GM10248 (cell line): ENCODE measurements around the gene PI4KB.

ENCODE experiments used
- CTCF ChIA-PET: fragments of 300-600 bp; sonication (Branson Sonifier 250); formaldehyde crosslinking; extraction: SDS; loops from one replicate; lab custom pipeline; 2021; ENCODE audit warnings: antibody characterized with exemption; lab: Yijun Ruan, JAX
- POLR2A ChIA-PET: fragments of 350-650 bp; sonication (Branson Sonifier 250); formaldehyde crosslinking; extraction: SDS; loops from one replicate; lab custom pipeline; 2020; ENCODE audit warnings: antibody characterized with exemption; lab: Yijun Ruan, JAX
- DNase-seq: peaks from one replicate; pipeline ENCODE4 v3.0.0; 2012; ENCODE audit errors: extremely low spot score
- TF ChIP-seq, protein P1 (sequence below): IDR thresholded peaks from 2 replicates; pipeline ENCODE4 v1.5.1; 2012; ENCODE audit warnings: mild to moderate bottlenecking, low read depth; ENCODE audit errors: extremely low read depth, missing control alignments, control extremely low read depth

PI4KB gene

DNA sequence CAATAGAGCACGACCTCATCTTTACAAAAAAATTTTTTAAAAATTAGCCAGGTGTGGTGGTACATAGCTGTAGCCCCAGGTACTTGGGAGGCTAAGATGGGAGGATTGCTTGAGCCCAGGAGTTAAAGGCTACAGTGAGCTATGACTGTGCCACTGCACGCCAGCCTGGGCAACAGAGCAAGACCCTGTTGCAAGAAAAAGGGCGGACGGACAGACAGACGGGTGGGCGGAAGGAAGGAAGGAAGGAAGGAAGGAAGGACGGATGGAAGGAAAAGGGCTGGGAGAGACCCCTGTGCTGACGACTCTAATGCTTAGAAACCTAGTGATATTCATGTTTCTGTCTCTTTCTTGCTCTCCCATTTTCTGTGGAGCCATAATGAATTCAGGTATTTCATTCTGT, 14.4 kb downstream of the PI4KB start:
- no peak for DNase-seq
- ChIA-PET CTCF (interaction anchor here (1.5 to 8.8 kb wide), 6 partner anchors 9 to 213 kb away, joined by 5 to 67 read pairs (median 6); partner anchors contain the start of gene PI4KB), POLR2A (no interaction called here)
- TF ChIP-seq, protein P1, sequence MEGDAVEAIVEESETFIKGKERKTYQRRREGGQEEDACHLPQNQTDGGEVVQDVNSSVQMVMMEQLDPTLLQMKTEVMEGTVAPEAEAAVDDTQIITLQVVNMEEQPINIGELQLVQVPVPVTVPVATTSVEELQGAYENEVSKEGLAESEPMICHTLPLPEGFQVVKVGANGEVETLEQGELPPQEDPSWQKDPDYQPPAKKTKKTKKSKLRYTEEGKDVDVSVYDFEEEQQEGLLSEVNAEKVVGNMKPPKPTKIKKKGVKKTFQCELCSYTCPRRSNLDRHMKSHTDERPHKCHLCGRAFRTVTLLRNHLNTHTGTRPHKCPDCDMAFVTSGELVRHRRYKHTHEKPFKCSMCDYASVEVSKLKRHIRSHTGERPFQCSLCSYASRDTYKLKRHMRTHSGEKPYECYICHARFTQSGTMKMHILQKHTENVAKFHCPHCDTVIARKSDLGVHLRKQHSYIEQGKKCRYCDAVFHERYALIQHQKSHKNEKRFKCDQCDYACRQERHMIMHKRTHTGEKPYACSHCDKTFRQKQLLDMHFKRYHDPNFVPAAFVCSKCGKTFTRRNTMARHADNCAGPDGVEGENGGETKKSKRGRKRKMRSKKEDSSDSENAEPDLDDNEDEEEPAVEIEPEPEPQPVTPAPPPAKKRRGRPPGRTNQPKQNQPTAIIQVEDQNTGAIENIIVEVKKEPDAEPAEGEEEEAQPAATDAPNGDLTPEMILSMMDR = no peak

DNA sequence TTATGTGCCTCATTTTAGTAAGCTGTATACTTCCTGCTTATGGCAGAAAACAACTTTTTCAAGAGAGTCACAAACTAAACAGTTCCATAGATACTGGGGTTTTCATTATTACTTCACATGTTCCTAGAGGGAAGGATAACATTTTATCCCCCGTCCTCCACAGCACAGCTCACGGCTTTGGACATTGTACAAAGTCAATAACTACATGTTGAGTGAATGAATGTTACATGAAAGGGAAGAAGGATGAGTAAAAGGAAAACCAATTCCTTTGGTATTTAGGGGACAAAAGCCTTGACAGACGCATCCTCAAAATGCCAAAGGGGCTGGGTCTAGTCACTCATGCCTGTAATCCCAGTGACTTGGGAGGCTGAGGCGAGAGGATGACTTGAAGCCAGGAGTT, 14.8 kb downstream of the PI4KB start:
- ChIA-PET POLR2A (interaction anchor here (1.4 kb wide), 1 partner anchor 15 kb away, joined by 9 read pairs; the partner anchor contains the start of gene PI4KB), CTCF (interaction anchor here (0.7 to 8.8 kb wide), 8 partner anchors 9 to 213 kb away, joined by 3 to 67 read pairs (median 5); partner anchors contain the start of gene PI4KB)
- TF ChIP-seq, protein P1 = no peak
- DNase-seq = no peak

DNA sequence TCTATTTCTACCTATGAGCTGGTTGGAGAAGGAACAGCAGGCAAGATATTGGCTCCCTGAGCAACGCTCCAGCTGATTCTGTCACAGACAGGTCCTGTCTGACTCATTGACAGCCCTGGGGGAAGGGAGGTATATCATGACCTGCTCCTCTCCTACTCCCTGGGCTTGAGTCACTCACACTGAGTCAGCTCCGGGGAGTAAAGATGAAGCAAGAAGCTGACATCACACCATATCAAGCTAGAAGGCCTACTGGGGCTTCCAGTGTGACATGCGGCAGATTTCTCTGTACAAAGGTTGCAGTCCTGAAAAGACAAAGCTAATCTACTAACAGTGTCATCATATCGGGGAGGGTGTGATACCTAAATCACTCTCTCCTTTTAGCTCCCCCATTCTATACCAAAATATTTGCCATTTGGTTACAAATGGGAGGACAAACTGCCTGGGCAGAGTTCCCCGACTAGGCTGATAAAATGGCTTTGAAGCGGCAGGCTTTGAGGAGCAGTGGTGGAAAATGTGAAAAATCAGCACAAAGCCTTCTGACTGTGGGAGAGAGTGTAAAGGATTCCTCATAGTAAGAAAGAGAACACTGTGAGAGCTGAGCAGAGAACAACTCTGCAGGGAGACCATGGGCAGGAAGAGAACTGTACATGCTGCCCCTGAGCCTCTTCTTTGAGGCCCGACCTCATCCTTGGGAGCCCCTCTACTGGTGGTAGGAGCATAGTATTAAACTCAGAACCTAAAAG, 15.5 kb downstream of the PI4KB start:
- POLR2A ChIA-PET = interaction anchor here (1.4 kb wide), 1 partner anchor 16 kb away, joined by 9 read pairs; the partner anchor contains the start of gene PI4KB
- TF ChIP-seq, protein P1 = no peak
- CTCF ChIA-PET = interaction anchor here (0.7 to 8.8 kb wide), 10 partner anchors 10 to 212 kb away, joined by 3 to 67 read pairs (median 5); partner anchors contain the start of gene PI4KB
- DNase-seq = no peak

DNA sequence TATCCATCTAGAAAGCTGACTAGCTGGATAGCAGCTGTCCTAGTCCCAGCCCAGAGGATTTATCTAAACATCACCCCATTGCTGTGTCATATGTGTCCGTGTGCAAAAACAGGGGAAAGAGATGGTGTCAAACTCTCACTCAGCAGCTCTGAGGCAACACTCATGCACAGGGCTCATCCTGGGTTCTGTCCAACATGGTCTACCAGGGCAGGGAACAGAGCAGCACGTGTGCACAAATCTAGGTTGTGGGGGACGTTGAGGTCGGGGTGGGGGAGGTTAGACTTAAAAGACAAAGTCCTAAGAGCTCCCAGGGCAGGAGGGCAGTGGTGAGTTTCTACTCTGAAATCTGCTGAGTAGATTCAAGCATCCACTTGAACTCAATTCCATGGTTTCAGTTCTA, 16.2 kb downstream of the PI4KB start:
- ChIA-PET CTCF (interaction anchor here (1.1 to 8.8 kb wide), 10 partner anchors 10 to 211 kb away, joined by 4 to 67 read pairs (median 5); partner anchors contain the start of gene PI4KB), POLR2A (interaction anchor here (0.5 to 1.4 kb wide), 2 partner anchors 16 to 181 kb away, joined by 4 to 9 read pairs; partner anchors contain the start of gene PI4KB)
- no peak for DNase-seq
- TF ChIP-seq, protein P1 = no peak

DNA sequence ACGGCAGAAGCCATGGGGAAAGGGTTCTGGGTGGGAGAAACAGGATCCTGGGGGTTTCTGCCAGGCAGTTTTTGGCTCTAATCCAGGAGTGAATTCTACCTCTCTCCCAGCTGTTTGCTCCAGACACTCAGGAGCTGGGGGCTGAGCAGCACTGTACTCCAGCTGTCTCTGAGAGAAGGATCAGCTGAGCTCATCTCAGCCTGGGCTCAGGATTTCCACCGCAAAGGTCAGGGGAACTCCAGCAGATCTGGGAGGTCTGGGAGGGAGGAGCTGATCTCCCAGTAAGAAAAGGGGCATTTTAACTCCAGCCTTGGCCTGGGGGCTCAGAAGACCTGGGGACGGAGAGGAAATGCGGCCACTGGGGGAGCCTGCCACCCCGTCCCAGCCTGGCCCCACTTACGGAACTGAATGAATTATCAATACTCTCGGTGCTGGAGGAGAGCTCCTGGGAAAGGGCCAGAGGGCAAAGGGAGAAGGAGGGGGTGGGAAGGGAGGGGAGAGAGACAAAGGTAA, 17.3 kb downstream of the PI4KB start:
- CTCF ChIA-PET = interaction anchor here (0.7 to 8.8 kb wide), 10 partner anchors 9 to 210 kb away, joined by 3 to 67 read pairs (median 5); partner anchors contain the start of gene PI4KB
- no peak for DNase-seq
- POLR2A ChIA-PET = interaction anchor here (0.6 kb wide), 1 partner anchor 93 kb away, joined by 3 read pairs; no protein-coding TSS in a partner anchor
- TF ChIP-seq, protein P1 = no peak
